ENCODE measurements around the gene CIDEB. TPM values are rescaled to one million over a fixed set of nuclear protein-coding genes. Genes with fewer than 3 reads are reported as not detected.

The CIDEB gene
- total and polyA plus RNA-seq, 10 of the 15 experiments (the other 5 are each of a cell fraction or from before 2014, with no cell fraction given), result 0.34 to 6.3 (median 3.2) TPM

- Histone ChIP-seq H3K4me1 (ENCODE audit: control insufficient read depth, insufficient read depth, low read length) (no peaks in the 10 kb centered on the region), H3K9ac (ENCODE audit: control insufficient read depth, insufficient read depth, low read length) (no peak overlapping the region), H3K9me3 (replicated peaks; ENCODE audit: control insufficient read depth, insufficient read depth, low read length) (no peaks in the 10 kb centered on the region), H3K36me3 (ENCODE audit: control insufficient read depth in 2 of 2, insufficient read depth in 2 of 2, low read length in 1 of 2) (no peaks in the 10 kb centered on the region), H3K27ac (ENCODE audit: control insufficient read depth, insufficient read depth) (no peak overlapping the region), H3K79me2 (ENCODE audit: control insufficient read depth, insufficient read depth, low read length) (no peaks in the 10 kb centered on the region), H3K4me3 (no peak overlapping the region), H3K4me2 (ENCODE audit: control insufficient read depth, insufficient read depth) (no peak overlapping the region), H3K27me3 (replicated peaks in 1 of 2; ENCODE audit: control insufficient read depth in 2 of 2, insufficient read depth in 2 of 2, low read length in 1 of 2) (peaks cover 1 to 4% of the 10 kb centered on the region in 2 experiments; a peak in 3 of 4 replicates), H4K20me1 (ENCODE audit: control insufficient read depth, insufficient read depth) (no peaks in the 10 kb centered on the region), H2AFZ (ENCODE audit: control insufficient read depth, low read depth, low read length) (no peak overlapping the region)
- DNase-seq (ENCODE audit: low read depth, low spot score), result no peak
- ATAC-seq, result no peak
- SMC1A ChIA-PET (ENCODE audit: uncharacterized antibody, unreplicated experiment), result no interaction called here
- RAD21 ChIA-PET (ENCODE audit: unreplicated experiment), result interaction anchor here (1.0 kb wide), 1 partner anchor 23 kb away, joined by 3 read pairs; no protein-coding TSS in a partner anchor
- WGBS (ENCODE audit: insufficient coverage, insufficient replicate concordance, low lambda C conversion rate, missing lambda C conversion rate), result 0% methylated on average over 1 of the region's 4 CpGs
- POLR2A ChIA-PET, result no interaction called here
- in situ Hi-C loops (cut with MboI) (no loop called here), intact Hi-C loops (cut with micrococcal nuclease; ENCODE audit: unreplicated experiment) (no loop called here)
- no peak for FAIRE-seq
- CTCF ChIA-PET, result interaction anchor here (0.5 to 7.7 kb wide), 4 partner anchors 20 to 86 kb away, joined by 3 to 79 read pairs (median 4); partner anchors contain the start of gene KHNYN
- BruUV-seq (replicated peaks), result no TSS peak
- TF ChIP-seq ATF7 (IDR thresholded peaks at IDR 0.05; ENCODE audit: low read depth) (no peak), CHD1 (IDR thresholded peaks at IDR 0.05; ENCODE audit: low read depth, low read length) (no peak), SUPT20H (IDR thresholded peaks at IDR 0.05; ENCODE audit: borderline replicate concordance, control insufficient read depth, low read depth, low read length) (no peak), CTCF (IDR thresholded peaks at IDR 0.05 in 2 of 3, conservative IDR thresholded peaks at IDR 0.05 in 1 of 3; ENCODE audit: control insufficient read depth in 2 of 3, extremely low read depth in 1 of 3, insufficient read depth in 1 of 3, low read depth in 3 of 3, low read length in 3 of 3) (no peak), SREBF2 (IDR thresholded peaks at IDR 0.05; ENCODE audit: low read length) (no peak), BCL3 (IDR thresholded peaks at IDR 0.05; ENCODE audit: borderline replicate concordance, insufficient read depth, low read depth, low read length, poor library complexity, severe bottlenecking) (no peak), STAT1 (conservative IDR thresholded peaks at IDR 0.05) (no peak), PKNOX1 (IDR thresholded peaks at IDR 0.05) (no peak), NRF1 (conservative IDR thresholded peaks at IDR 0.05; ENCODE audit: low read depth, low read length) (no peak), ZNF24 (IDR thresholded peaks at IDR 0.05) (no peak), HDAC6 (IDR thresholded peaks at IDR 0.05; ENCODE audit: unreplicated experiment) (no peak), FOS (IDR thresholded peaks at IDR 0.05; ENCODE audit: borderline replicate concordance, extremely low read depth, insufficient read length) (no peak), POLR2AphosphoS2 (IDR thresholded peaks at IDR 0.05; ENCODE audit: low read depth, low read length) (no peak), RBBP5 (conservative IDR thresholded peaks at IDR 0.05) (no peak), POU2F2 (IDR thresholded peaks at IDR 0.05; ENCODE audit: borderline replicate concordance, low read depth, low read length) (no peak), CBX3 (IDR thresholded peaks at IDR 0.05; ENCODE audit: borderline replicate concordance, low read depth) (no peak), ZZZ3 (IDR thresholded peaks at IDR 0.05; ENCODE audit: control insufficient read depth, insufficient read length, low read depth) (no peak), RUNX3 (IDR thresholded peaks at IDR 0.05; ENCODE audit: low read length) (no peak)
Measured at GRCh38 chr14:24356208-24356607, 48.4 kb upstream of the CIDEB start.
